HEK293T (cell line): ENCODE results near the gene NARS2.

Experiments used
- BHLHE40 ChIP-seq: fragments of 450-650 bp; IDR thresholded peaks from 2 replicates; pipeline ENCODE4 v1.6.1; 2016; ENCODE audit warnings: mild to moderate bottlenecking, moderate library complexity, borderline replicate concordance
- ELF4 ChIP-seq: fragments of 450-650 bp; IDR thresholded peaks from 2 replicates; pipeline ENCODE4 v1.6.1; 2017; ENCODE audit warnings: antibody characterized with exemption
- FOXK2 ChIP-seq: fragments of 450-650 bp; IDR thresholded peaks from 2 replicates; pipeline ENCODE4 v1.6.1; 2016; ENCODE audit warnings: mild to moderate bottlenecking
- HDGF ChIP-seq: fragments of 450-650 bp; IDR thresholded peaks from 2 replicates; pipeline ENCODE4 v1.6.1; 2017; ENCODE audit warnings: antibody characterized with exemption, borderline replicate concordance
- L3MBTL2 ChIP-seq: fragments of 450-650 bp; conservative IDR thresholded peaks from 2 replicates; pipeline ENCODE4 v1.6.1; 2016; ENCODE audit warnings: mild to moderate bottlenecking
- LEF1 ChIP-seq: fragments of 450-650 bp; IDR thresholded peaks from 2 replicates; pipeline ENCODE4 v1.6.1; 2017; ENCODE audit warnings: mild to moderate bottlenecking, borderline replicate concordance
- SP1 ChIP-seq: fragments of 450-650 bp; IDR thresholded peaks from 2 replicates; pipeline ENCODE4 v1.6.1; 2017
- TARDBP ChIP-seq: fragments of 450-650 bp; IDR thresholded peaks from 2 replicates; pipeline ENCODE4 v1.6.1; 2016

DNA sequence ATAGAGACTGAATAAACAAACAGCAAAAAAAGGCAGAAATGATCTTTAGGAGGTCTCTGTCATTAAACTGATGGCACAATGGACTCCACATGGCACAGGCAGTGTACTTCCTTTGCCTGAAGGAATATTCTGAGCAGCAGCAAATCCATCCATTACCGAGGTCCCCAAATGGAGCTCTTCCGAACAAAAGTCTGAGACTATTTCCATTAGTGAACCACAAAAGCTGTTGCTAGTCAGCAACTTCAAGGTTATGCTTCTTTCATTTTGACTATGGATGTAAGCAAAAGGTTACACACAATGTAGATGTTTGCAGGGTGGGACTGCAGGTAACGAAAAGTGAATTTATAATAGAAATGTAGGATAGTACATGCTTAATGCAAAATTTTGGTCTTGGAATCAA, 14.5 kb downstream of the NARS2 start:
- TF ChIP-seq SP1 (no peak), LEF1 (no peak), FOXK2 (no peak), BHLHE40 (no peak), L3MBTL2 (no peak), ELF4 (no peak), TARDBP (no peak), HDGF (no peak)
